Measurements from ENCODE around the gene C19orf44.

C19orf44 gene

GRCh38 chr19:16518483-16519229 is 22.5 kb downstream of the C19orf44 start:
- DNase-seq: no peak

GRCh38 chr19:16519230-16519687 is 23.1 kb downstream of the C19orf44 start:
- no peak for DNase-seq

DNA sequence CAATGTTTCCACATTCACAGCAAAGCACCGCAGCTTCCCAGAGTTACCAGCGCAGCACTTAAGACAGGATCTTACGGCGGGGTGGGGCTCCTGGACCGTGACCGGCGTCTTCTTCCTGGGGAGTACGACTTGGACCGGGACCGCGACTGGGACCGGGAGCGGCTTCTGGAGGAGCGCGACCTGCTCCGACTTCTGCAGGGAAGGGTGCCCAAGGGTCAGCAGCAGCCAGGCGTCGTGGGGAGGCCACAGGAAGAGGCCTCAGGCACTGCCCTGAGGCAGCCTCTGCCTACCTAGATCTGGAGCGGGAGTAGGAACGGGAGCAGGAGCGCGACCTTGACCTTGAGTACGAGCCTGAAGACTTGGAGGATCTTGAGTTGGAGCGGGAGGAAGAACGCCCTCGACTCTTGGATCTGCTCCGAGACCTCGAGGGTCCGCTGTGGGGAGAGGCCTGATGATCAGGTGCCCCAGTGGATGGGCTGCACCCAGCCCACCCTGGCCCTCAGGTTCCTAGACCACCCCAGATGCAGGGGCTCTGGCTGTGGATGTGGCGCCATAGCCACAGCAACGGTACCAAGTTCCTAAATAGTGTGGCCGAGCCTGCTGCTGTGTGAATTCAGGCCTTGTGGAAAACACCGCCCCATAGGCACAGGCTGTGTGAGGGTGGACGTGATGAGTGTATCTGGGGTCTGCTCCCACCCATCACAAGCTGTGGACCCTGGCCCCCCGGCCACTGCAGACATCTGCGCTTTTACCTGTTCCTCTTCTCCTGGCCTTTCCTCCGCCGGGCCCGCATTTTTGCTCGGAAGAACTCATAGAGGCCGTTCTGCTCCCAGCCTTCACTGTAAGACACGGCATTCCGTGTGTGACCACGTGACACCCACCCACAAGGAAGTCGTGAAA is 24.1 kb downstream of the C19orf44 start:
- no peak for DNase-seq

DNA sequence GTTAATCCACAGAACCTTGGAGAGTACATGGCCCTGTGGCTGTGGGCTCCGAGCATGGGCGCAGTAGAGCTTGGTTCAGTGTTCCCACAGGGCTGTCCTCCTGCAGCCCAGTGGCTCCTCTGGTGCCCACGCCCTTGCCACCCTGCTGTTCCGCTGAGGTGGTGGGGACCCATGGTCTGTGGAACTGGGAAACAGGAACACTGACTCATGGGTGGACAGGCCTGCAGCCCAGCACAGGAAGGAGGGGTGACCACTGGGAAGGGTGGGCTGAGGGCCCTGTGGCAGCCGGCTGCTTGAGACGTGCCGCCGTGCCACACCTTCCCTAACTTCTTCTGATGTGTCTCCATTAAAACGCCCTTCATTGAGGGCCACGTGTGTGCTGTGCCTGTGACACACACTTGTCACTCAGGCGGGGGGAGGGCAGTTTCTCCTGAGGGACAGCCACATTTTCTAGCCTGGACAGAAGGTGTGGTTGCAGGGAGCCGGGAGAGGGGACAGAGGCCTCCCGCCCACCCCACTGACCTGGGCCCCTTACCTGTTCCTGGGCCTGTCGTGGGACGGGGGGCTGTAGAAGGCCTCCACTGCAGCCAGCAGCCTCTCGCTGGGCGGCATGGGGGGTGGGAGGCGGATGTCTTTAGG is 24.9 kb downstream of the C19orf44 start:
- DNase-seq: no peak

DNA sequence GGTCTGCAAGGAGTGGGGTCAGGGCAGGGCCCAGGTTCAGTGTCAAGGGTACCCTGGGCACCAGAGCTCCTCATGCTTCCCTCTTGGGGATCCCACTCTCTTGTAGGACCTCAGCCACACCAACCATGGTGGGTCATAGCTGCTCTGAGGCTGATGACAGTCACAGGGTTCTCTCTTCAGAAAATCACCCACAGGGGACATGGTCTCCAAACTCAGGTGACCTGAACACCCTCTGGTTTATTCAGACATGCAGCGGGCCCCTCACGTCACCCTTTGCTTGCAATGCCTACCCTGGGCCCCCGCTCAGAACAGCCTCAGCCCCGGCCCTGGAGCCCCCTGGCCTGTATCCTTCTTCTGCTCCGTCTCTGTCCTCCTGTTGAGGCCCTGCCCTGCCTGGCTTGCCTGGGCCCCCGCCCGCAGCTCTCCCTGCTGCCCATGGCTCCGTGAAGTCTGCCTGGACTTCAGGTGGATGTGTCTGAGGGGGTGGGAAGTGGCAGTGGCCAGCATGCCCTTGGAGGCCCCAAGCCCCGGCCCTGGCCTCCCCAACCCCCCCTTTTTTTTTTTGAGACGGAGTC is 25.6 kb downstream of the C19orf44 start:
- DNase-seq: no peak

GRCh38 chr19:16522559-16523377 is 26.6 kb downstream of the C19orf44 start:
- DNase-seq: no peak

DNA sequence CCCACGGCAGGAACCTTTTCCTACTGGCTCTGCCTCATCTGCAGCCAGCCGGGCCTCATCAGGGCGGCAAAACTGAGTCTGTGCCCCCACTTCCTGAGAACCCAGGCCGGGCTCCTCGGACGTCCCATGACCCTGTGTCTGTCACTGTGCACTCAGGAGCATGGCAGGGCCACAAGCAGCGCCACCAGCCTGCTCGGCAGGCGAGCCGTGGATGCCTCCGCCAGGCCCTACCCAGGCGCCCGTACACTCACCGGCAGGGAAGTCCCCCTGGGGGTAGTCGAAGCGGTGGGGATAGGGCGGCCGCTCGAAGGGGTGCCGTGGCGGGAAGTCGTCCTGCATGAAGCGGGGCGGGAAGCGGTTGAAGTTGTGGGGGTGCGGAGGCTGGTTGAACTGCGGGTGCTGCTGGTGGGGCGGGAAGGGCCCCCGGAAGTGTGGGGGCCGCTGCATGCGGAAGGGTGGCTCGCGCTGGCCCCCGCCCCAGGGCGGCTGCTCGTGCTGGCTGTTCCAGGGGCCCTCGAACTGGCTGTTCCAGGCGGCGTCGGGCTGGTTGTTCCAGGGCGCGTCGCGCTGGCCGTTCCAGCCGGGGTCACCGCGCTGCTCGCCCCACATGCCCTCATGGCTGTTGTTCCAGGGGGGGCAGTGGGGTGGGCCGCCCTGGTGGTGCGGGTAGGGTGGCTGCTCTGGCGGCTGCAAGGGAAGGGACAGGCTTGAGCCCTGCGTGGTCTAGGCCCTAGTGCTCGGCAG is 29.0 kb downstream of the C19orf44 start:
- no peak for DNase-seq

DNA sequence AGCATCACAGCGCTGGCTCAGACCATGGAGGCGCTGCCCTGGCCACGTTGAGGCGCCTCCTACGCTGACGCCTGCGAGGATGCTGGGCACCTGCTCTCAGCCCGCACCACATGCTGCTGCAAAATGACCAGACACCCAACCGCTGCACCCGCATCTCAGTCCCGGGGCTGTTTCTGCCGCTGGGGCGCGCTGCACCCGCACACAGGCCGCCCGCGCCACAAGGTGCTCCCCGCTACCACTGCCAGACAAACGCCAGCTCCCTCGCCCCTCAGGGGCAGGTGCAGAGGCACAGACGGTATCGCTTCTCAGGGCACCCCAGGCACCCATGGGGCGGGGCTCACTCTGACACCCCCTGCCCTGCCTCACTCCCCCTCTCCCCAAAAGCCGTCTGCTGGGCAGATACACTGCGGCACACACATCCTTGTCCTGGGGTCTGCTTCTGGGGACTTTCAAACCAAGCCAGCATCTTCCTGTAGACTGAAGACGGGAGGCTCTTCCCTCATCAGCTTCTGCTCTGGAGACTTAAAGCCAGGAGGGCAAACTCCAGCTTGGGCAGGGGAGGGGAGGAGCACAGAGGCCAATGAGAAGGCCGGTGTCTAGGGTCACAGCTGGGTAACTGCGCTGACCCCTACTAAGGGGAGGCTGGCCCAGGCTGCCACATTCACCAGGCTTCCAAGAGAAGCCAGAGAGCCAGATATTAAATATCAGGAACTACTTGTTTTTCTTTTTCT is 29.7 kb downstream of the C19orf44 start:
- DNase-seq: no peak

GRCh38 chr19:16527334-16527935 is 31.2 kb downstream of the C19orf44 start:
- DNase-seq: no peak

DNA sequence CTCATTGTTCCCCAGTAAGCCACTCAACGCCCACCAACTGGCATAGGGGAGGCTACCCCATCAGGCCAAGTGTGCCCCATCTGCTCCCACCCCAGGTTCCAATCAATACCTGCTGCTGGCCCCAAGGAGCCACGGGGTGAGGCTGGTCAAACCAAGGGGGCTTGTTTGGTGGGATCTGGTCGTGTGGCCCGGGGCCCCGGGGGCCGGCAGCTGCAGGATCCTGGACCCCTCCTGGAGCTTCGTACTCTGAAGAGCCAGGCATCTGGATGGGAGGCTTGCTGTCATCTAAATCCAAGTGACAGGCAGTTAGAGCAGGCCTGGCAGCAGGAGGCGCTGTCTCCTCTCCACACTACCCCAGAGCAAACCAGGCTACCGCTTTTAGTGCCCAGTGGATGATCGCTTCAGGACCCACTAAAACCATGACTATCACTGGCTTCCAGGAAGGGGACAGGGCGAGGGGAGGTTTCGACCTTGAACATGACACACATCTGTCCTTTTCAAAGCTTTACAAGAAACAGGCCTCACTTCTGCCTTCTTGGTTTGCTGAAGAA is 31.9 kb downstream of the C19orf44 start:
- DNase-seq: no peak

DNA sequence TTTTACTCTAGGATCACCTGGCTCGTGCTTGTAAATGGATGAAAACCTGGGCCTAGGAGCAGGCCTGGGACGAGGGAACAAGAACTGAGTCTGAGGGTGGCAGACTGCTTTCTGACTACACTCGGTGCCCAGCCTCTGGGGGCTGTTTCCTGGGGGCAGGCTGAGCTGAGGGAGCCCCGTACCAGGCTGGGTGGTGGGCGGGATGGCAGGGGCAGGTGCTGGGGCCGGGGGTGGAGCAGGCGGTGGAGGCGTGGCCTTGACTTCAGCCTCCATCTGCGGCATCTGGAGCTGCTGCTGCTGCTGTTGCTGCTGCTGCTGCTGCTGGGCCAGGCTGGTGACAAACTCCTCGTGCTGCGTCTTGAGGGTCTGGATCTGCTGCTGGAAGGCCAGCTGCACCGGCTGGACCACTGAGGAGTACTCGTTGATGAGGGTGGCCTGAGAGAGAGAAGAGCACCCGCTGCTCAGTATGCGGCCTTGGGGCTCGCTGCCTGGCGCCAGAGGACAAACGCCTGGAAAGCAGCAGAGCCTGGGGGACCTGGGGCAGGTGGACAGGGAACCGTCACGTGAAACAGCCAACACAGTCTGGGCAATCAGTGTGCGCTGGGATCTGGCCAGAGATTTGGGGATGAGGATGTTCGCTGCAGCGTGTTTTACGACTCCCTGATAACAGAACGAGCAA is 33.4 kb downstream of the C19orf44 start:
- no peak for DNase-seq

DNA sequence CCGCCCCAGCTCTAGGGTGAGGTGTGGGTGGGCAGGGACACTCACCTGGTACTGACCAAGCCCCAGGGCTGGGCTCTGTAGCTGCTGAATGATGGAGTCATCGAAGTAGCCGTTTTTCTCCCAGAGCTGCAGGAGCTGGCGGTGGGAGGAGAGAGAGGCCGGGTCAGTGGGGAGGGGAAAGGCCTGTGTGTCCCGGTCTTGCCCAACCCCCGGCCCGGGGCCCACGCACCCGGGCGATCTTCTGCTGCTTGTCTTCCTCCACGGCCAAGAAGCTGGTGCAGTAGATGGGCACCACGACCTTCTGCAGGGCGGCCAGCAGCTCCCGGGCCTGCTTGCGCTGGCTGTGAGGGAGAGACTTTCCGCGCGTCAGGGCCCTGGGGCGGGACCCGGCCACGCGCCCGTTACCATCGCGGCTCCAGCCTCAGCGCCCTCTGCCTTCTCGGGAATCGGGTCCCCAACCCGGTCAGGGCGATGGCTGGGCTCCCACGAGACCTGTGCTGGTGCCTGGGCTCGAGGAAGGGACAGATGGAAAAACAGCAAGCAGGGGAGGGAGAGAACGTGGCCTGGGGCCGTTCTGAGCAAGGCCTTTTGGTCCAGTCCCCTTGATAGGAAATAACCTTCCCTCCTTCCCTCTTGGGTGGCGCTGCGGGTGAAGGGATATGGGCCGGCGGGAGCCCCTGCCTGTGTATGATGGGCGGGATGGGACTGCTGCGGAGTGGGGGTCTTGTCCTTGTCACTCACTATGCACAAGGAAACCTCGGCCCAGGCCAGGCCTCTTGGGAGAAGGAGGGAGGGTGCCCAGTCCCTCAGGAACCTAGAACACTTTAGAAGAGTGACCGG is 34.6 kb downstream of the C19orf44 start:
- DNase-seq: no peak

GRCh38 chr19:16531380-16531669 is 35.1 kb downstream of the C19orf44 start:
- no peak for DNase-seq

GRCh38 chr19:16532440-16533234 is 36.4 kb downstream of the C19orf44 start:
- DNase-seq: no peak

GRCh38 chr19:16535381-16535780 is 39.2 kb downstream of the C19orf44 start:
- no peak for DNase-seq

DNA sequence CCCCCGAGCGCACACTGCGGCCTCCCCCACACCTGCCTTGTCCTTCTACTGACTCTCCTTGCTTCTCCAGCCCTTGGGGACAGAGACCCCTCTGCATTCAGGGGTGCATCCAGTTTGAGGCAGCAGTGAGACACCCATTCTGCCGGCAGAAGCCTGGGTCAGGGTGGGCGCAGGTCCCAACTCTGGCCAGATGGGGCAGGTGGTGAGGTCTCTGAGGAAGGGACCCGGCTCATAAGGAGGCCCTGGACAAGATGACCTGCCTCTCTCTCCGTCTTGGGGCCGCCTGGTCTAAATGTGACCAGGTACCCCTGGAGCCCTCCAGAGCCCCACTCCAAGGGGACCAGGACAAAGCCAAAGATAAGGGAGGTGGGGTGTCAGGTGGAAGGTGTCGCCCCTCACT is 39.9 kb downstream of the C19orf44 start:
- DNase-seq: no peak

- DNase-seq: no peak
Measured at GRCh38 chr19:16537111-16537510, 40.9 kb downstream of the C19orf44 start.

- no peak for DNase-seq
Measured at GRCh38 chr19:16540948-16541347, 44.8 kb downstream of the C19orf44 start.

All from NCI-H446 (cell line).